Large intestine (tissue), 3 donors: ENCODE measurements around the gene PFKFB3. TPM values are rescaled to one million over a fixed set of nuclear protein-coding genes. Genes with fewer than 3 reads are reported as not detected.
"Not testable (repeated sequence)": the region's sequence is repeated elsewhere in the genome, so short reads cannot be mapped to it uniquely, and the experiment has no call there.

Experiments
- DNase-seq, 2 donors: peaks; one replicate each; pipeline versions ENCODE4 v3.0.0 to v3.0.0-alpha.2; 2013
- H3K27ac ChIP-seq: one replicate; pipeline ENCODE4 v1.5.1; 2013; ENCODE audit warnings: low read length
- H3K27me3 ChIP-seq: 2 replicates; pipeline ENCODE4 v1.6.1; 2013; ENCODE audit warnings: low read length; ENCODE audit not compliant: control insufficient read depth, insufficient read depth
- H3K36me3 ChIP-seq: 2 replicates; pipeline ENCODE4 v1.6.1; 2013; ENCODE audit warnings: low read length; ENCODE audit not compliant: control insufficient read depth, insufficient read depth
- H3K4me1 ChIP-seq: one replicate; pipeline ENCODE4 v1.6.1; 2013; ENCODE audit warnings: low read length; ENCODE audit not compliant: control insufficient read depth, insufficient read depth
- H3K4me3 ChIP-seq: one replicate; pipeline ENCODE4 v1.5.1; 2013; ENCODE audit warnings: low read length
- H3K9me3 ChIP-seq: one replicate; pipeline ENCODE4 v1.6.1; 2013; ENCODE audit warnings: mild to moderate bottlenecking, low read depth, low read length, moderate library complexity; ENCODE audit not compliant: control insufficient read depth
- WGBS: methylation state at CpG from one replicate; pipeline ENCODE4 v1.1.5; 2013; ENCODE audit warnings: low lambda C conversion rate; ENCODE audit not compliant: insufficient coverage; 5-methylcytosine and 5-hydroxymethylcytosine counted together
- polyA plus RNA-seq: library from polyadenylated mRNA; unstranded; fragments of 120-200 nt; gene quantifications from one replicate; pipeline ENCODE4 v1.2.1, GENCODE V29; 2013

PFKFB3 gene
- polyA plus RNA-seq, 1 donor, result 15.3 TPM

DNA sequence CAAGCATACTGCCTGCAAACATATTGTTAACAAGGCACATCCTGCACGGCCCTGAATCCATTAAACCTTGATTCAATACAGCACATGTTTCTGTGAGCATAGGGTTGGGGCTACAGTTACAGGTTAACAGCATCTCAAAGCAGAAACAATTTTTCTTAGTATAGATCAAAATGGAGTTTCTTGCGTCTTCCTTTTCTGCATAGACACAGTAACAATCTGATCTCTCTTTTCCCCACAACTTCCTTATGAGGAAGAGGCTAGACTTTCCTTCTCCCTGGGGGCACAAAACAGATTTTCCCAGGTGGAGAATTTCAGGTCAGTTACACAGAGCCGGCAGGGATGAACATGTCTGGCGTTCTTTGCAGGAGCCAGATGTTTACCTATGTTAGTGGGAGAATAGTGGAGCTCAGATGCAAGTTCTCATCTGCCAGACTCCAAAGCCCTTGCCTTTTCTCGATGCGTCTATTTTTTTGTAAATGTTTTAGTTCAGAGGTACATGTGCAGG is 37.5 kb upstream of the PFKFB3 start:
- no peak for DNase-seq
- no peaks in the 10 kb centered on the region for H3K27me3 ChIP-seq
- H3K4me1 ChIP-seq, result peaks cover 19% of the 10 kb centered on the region
- 73% methylated on average over 3 of the region's 6 CpGs for WGBS
- H3K4me3 ChIP-seq, result no peak overlapping the region
- no peak overlapping the region for H3K27ac ChIP-seq
- peaks cover 6% of the 10 kb centered on the region for H3K36me3 ChIP-seq
- peaks cover 3% of the 10 kb centered on the region for H3K9me3 ChIP-seq

DNA sequence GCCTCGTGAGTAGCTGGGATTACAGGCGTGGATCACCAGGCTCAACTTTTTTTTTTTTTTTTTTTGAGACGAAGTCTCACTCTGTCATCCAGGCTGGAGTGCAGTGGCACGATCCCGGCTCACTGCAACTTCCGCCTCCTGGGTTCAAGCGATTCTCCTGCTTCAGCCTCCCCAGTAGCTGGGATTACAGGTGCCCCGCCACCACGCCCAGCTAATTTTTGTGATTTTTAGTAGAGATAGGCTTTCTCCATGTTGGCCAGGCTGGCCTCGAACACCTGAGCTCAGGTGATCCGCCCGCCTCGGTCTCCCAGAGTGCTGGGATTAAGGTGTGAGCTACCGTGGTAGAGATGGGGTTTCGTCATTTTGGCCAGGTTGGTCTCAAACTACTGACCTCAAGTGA is 36.8 kb upstream of the PFKFB3 start:
- WGBS, result no CpG with 5 or more reads among the region's 15 CpGs
- not testable (repeated sequence) for H3K4me3 ChIP-seq, DNase-seq, H3K9me3 ChIP-seq, H3K36me3 ChIP-seq, H3K27me3 ChIP-seq, H3K27ac ChIP-seq
- H3K4me1 ChIP-seq, result peaks cover 24% of the 10 kb centered on the region

DNA sequence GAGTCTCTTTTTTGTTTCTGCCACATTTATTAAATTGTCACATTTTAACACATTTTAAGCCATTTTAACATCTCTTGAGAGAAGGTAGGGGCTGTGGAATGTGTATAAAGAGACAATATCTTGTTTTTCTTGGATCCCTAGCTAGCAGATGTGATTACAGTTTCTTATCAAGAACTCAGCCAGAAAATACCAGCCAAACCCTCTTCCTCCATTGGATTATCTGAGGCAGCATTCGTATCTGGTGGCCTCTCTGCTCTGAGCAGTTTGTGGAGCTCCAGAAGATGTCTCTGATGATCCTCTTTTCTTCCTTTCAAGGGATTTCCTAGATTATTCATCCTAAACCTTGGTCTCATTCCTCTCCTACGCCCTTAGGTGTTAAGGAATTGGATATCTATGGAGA is 35.3 kb upstream of the PFKFB3 start:
- Histone ChIP-seq H3K27me3 (no peaks in the 10 kb centered on the region), H3K4me1 (peaks cover 26% of the 10 kb centered on the region), H3K4me3 (no peak overlapping the region), H3K9me3 (peaks cover 3% of the 10 kb centered on the region), H3K36me3 (peaks cover 6% of the 10 kb centered on the region), H3K27ac (no peak overlapping the region)
- WGBS, result no CpG with 5 or more reads among the region's 2 CpGs
- DNase-seq, result no peak

DNA sequence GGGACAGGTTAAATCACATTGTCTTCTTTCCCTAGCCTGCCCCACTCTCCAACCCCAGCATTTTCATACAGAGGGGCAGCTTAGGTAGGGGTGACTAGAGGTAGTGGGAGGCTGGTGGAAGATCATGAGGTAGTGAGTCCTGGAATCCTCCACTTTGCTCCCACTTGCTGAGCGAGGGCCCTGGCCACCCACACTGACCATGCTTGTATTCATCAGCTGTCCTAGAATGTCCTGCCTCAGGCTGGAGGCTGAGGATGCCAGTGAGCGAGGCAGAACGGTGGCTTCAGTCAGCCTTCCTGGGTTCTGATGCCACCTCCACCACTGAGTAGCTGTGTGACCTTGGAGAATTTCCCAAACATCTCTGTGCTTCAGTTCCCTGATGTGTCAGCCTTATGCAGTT is 34.6 kb upstream of the PFKFB3 start:
- no peak overlapping the region for H3K4me3 ChIP-seq
- H3K4me1 ChIP-seq, result peaks cover 21% of the 10 kb centered on the region
- H3K36me3 ChIP-seq, result peaks cover 6% of the 10 kb centered on the region
- peaks cover 3% of the 10 kb centered on the region for H3K9me3 ChIP-seq
- no peak for DNase-seq
- WGBS, result no CpG with 5 or more reads among the region's 3 CpGs
- no peaks in the 10 kb centered on the region for H3K27me3 ChIP-seq
- H3K27ac ChIP-seq, result no peak overlapping the region

DNA sequence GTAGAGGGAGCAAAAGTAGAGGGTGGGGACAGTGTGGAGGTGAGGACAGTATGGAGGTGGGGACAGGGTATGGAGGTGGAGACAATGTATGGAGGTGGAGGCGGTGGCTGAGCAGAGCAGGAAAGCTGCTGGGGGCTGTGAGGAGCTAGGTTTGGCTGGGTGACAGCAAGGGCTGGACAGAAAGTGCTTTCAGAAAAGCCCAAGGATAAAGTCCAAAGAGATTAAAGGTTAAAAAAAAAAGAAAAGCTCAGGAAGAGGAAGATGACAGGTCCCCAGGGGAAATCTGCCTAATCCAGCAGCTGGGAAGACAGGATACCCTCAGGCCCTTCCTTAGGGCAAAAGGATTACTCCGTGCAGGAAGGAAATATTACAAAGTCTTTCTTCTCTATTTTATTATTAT is 32.1 kb upstream of the PFKFB3 start:
- H3K27ac ChIP-seq, result no peak overlapping the region
- H3K9me3 ChIP-seq, result no peaks in the 10 kb centered on the region
- peaks cover 10% of the 10 kb centered on the region for H3K4me1 ChIP-seq
- peaks cover 6% of the 10 kb centered on the region for H3K36me3 ChIP-seq
- WGBS, result 50% methylated on average over 1 of the region's 2 CpGs
- no peak overlapping the region for H3K4me3 ChIP-seq
- DNase-seq, result peak in 1 of 2 donors; percentile 72
- no peaks in the 10 kb centered on the region for H3K27me3 ChIP-seq

DNA sequence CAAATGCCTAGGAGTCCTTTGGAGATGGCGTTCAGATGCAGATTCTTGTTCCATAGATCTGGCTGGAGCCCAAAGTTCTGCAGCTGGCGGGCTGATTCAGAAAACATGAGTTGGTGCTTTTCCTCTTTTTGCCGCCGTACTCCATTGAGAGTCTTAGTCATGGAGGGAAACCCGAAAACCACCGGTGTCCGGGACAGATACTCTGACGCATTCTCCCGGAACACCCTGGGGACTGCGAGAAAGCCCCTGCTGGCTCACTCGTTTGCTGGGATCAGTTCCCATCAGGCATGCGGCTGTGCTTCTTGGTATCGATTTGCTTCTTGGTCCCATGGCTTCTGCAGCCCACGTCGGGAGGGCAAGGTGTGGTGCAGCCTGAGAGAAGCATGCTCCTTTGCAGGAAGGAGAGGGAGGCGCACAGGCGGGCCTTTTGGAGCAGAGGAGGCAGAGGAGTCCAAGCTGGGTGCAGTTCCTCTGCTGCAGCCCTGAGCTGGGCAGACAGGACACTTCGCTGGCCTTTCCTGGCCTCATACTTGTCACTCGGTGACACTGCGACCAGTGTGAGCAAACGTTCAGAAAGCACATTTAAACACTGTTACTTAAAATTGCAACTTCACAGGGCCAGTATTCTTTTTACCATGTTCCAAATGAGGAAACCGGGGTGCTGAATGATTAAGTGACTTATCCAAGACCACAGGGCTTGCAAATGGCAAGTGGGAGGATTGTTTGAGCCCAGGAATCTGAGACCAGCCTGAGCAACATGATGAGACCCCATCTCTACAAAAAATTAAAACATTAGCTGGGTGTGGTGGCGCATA is 30.6 kb upstream of the PFKFB3 start:
- DNase-seq, result no peak
- H3K27ac ChIP-seq, result no peak overlapping the region
- no peaks in the 10 kb centered on the region for H3K27me3 ChIP-seq
- H3K4me1 ChIP-seq, result peaks cover 10% of the 10 kb centered on the region
- WGBS, result no CpG with 5 or more reads among the region's 23 CpGs
- no peaks in the 10 kb centered on the region for H3K36me3 ChIP-seq
- no peak overlapping the region for H3K4me3 ChIP-seq
- no peaks in the 10 kb centered on the region for H3K9me3 ChIP-seq

DNA sequence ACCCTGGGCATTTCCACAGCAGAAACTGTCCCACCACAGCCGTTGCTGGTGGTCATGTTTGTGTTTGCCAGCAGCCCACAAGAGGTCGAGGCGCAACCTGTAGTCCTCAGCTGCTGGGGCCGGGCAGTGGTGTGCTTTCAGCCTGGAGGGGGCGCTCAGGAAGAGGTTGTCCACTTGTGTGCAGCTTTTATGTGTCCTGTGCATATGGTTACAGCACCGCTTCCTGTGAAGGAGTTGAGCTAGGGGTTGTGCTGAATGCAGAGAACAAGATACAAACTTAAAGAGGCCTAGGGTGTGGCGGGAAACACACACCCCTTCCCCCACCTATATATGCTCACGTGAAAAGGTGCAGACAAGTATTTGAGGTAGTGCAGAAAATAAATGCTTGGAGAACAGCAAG is 29.5 kb upstream of the PFKFB3 start:
- Histone ChIP-seq H3K4me3 (no peak overlapping the region), H3K4me1 (peaks cover 10% of the 10 kb centered on the region), H3K27me3 (peaks cover 2% of the 10 kb centered on the region), H3K27ac (no peak overlapping the region), H3K36me3 (no peaks in the 10 kb centered on the region), H3K9me3 (no peaks in the 10 kb centered on the region)
- DNase-seq, result no peak
- no CpG with 5 or more reads among the region's 8 CpGs for WGBS

DNA sequence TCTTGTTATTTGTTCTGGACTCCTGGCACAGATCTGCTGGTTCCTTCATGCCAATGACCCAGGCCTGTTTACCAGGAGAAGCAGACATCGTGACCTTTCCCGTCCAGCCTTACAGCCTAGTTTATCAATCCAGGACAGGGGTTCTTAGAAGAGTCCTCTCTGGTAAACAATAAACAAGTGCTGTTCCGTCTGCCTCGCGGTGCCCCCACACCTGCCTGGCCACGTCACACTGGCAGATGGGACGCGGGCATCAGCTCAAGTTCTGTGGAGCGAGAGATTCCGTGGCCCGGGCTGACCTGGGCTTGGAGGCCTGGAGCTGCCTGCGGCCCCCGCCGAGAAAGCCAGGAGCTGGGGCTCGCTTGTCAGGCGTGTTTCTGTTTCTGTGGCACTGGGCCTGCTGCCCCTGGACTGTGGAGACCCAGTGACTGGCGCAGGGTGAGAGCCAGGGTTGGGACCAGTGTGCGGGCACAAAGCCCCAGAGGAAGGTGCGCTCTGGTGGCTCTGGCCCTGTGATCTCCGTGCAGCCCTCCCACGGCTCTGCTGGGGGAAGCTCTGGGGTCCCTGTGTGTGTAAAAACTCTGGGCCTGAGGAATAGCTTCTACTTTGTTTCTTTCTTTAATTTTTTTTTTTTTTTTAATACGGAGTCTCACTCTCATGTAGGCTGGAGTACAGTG is 28.4 kb upstream of the PFKFB3 start:
- H3K4me1 ChIP-seq, result peaks cover 10% of the 10 kb centered on the region
- WGBS, result no CpG with 5 or more reads among the region's 22 CpGs

DNA sequence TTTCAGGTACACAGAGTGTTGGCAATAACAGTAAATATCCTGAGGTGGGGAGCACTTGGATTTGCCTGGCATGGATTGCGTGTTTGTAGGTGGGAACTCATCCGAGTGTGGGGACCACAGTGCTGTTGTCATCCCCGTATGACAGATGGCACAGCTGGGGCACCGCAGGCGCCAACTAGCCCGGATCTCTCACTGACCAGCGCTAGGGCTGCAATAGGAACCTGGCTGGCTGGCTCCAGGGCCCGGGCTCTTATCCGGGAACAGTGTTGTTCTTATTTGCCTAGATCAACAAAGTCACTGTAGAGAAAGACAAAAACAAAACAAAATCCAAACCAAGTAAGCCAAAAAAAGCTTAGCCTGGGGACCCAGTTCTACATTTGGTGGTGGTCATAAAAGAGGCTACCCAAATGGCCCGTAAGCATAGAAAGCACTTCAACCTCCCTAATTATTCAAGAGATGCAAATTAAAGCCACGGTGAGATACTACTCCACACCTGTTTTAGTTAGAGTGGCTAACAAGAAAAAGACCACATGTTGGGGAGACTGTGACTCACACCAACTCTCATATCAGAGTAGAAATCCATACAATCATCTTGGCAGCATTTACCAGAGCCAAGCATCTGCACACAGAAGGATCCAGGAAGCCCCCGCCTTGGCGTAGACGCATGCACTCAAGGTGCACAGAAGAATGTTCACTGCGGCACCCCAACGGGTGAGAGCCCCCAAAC is 27.2 kb upstream of the PFKFB3 start:
- Histone ChIP-seq H3K27me3 (peaks cover 22% of the 10 kb centered on the region), H3K36me3 (no peaks in the 10 kb centered on the region), H3K9me3 (no peaks in the 10 kb centered on the region), H3K4me1 (peaks cover 5% of the 10 kb centered on the region), H3K4me3 (no peak overlapping the region), H3K27ac (no peak overlapping the region)
- no peak for DNase-seq
- no CpG with 5 or more reads among the region's 16 CpGs for WGBS

More for the DNA sequence above, 28.4 kb upstream of the PFKFB3 start:
- Histone ChIP-seq H3K9me3 (no peaks in the 10 kb centered on the region), H3K27ac (no peak overlapping the region), H3K27me3 (peaks cover 13% of the 10 kb centered on the region), H3K36me3 (no peaks in the 10 kb centered on the region), H3K4me3 (no peak overlapping the region)
- no peak for DNase-seq

DNA sequence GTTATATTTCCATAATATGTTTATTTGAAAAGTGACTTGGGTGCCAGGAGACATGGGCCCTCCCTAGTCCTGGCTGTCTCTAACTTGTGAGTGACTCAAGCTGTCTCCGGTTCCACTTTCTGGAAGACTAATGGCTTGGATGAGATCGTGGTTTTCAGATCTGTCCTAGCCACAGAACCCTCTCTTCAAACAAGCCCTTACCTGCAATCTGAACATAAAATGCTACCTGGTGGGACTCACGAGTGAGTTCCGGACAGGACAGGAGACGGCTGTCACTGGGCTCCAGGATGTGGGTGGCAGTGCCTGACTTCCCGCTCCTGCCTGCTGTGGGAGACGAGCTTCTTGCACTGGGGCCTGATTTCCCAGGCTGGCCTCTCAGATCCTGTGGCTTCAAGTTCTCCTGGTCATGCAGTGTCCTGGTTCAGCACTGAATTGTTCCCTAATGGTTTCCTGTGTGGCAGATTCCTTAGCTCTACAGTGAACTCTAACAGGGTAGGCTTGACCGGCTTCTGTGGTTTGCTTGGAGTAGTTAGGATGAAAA is 26.0 kb upstream of the PFKFB3 start:
- peaks cover 28% of the 10 kb centered on the region for H3K27me3 ChIP-seq
- H3K4me1 ChIP-seq, result no peaks in the 10 kb centered on the region
- no peaks in the 10 kb centered on the region for H3K9me3 ChIP-seq
- DNase-seq, result no peak
- H3K36me3 ChIP-seq, result no peaks in the 10 kb centered on the region
- no CpG with 5 or more reads among the region's 8 CpGs for WGBS
- H3K27ac ChIP-seq, result no peak overlapping the region
- no peak overlapping the region for H3K4me3 ChIP-seq
